Keratinocyte (primary cell): ENCODE results near the gene FSIP2. TPM values are rescaled to one million over a fixed set of nuclear protein-coding genes. Genes with fewer than 3 reads are reported as not detected.

Experiments used
- DNase-seq: peaks from one replicate; pipeline ENCODE4 v3.0.0-alpha.2; 2011; ENCODE audit warnings: low read depth, missing footprints, low spot score
- FAIRE-seq: peaks from 2 replicates; lab custom pipeline; 2011; peaks lifted over from hg19 to GRCh38; lab: Jason Lieb, UNC
- H2AFZ ChIP-seq: 2 replicates; pipeline ENCODE4 v1.6.0; 2012; ENCODE audit warnings: low read length, control low read depth, inconsistent platforms; ENCODE audit not compliant: control insufficient read depth
- H3K27ac ChIP-seq: 2 replicates; pipeline ENCODE4 v1.5.1; 2011; ENCODE audit warnings: low read length; ENCODE audit not compliant: control insufficient read depth, insufficient read depth
- H3K27me3 ChIP-seq: 3 replicates; pipeline ENCODE4 v1.6.0; 2011; ENCODE audit warnings: low read length; ENCODE audit not compliant: control insufficient read depth, insufficient read depth; ENCODE audit errors: extremely low read depth
- H3K36me3 ChIP-seq, 2 experiments: 2 replicates in 1 of 2; 3 replicates in 1 of 2; pipeline ENCODE4 v1.5.1; 2011; ENCODE audit warnings: low read length in 2 of 2, mild to moderate bottlenecking in 1 of 2; ENCODE audit not compliant: control insufficient read depth in 2 of 2, insufficient read depth in 2 of 2; ENCODE audit errors: extremely low read depth in 1 of 2
- H3K4me1 ChIP-seq: 3 replicates; pipeline ENCODE4 v1.5.1; 2011; ENCODE audit warnings: low read length; ENCODE audit not compliant: control insufficient read depth, insufficient read depth; ENCODE audit errors: extremely low read depth
- H3K4me2 ChIP-seq: 3 replicates; pipeline ENCODE4 v1.6.0; 2011; ENCODE audit warnings: low read depth, low read length; ENCODE audit not compliant: control insufficient read depth, insufficient read depth; ENCODE audit errors: extremely low read depth
- H3K4me3 ChIP-seq, 3 experiments: fragments of 200-600 bp in 1 of 3; sonication (generic) in 1 of 3; 2 replicates in 2 of 3; 3 replicates in 1 of 3; pipeline ENCODE4 v1.5.1; 2011 to 2016; ENCODE audit warnings: low read length in 3 of 3, mild to moderate bottlenecking in 3 of 3, control low read depth in 2 of 3, inconsistent platforms in 1 of 3, low read depth in 1 of 3, mixed read lengths in 1 of 3, mixed run types in 1 of 3, moderate library complexity in 1 of 3; ENCODE audit not compliant: control insufficient read depth in 2 of 3, insufficient read depth in 2 of 3; ENCODE audit errors: extremely low read depth in 1 of 3
- H3K79me2 ChIP-seq: 2 replicates; pipeline ENCODE4 v1.6.0; 2012; ENCODE audit warnings: low read length; ENCODE audit not compliant: control insufficient read depth, insufficient read depth
- H3K9ac ChIP-seq: 3 replicates; pipeline ENCODE4 v1.6.0; 2011; ENCODE audit warnings: low read length; ENCODE audit not compliant: control insufficient read depth, insufficient read depth; ENCODE audit errors: extremely low read depth
- H3K9me1 ChIP-seq: 3 replicates; pipeline ENCODE4 v1.6.0; 2011; ENCODE audit warnings: low read length; ENCODE audit not compliant: control insufficient read depth, insufficient read depth; ENCODE audit errors: extremely low read depth
- H3K9me3 ChIP-seq: 2 replicates; pipeline ENCODE4 v1.5.1; 2012; ENCODE audit warnings: low read depth, low read length; ENCODE audit not compliant: control insufficient read depth
- H4K20me1 ChIP-seq: 3 replicates; pipeline ENCODE4 v1.6.0; 2011; ENCODE audit warnings: low read length; ENCODE audit not compliant: control insufficient read depth, insufficient read depth; ENCODE audit errors: extremely low read depth
- CTCF ChIP-seq, 3 experiments: IDR thresholded peaks in 1 of 3; conservative IDR thresholded peaks in 1 of 3; optimal IDR thresholded peaks in 1 of 3; 2 replicates in 2 of 3; 3 replicates in 1 of 3; pipeline versions ENCODE3 to v1.5.1; 2011; ENCODE audit warnings: low read length in 3 of 3, mild to moderate bottlenecking in 3 of 3, moderate library complexity in 2 of 3, control low read depth in 1 of 3, inconsistent platforms in 1 of 3; ENCODE audit not compliant: insufficient read depth in 2 of 3; ENCODE audit errors: extremely low read depth in 1 of 3
- EZH2 ChIP-seq: IDR thresholded peaks from one replicate; pipeline ENCODE4 v1.6.1; 2012; ENCODE audit warnings: inconsistent platforms, mild to moderate bottlenecking, low read length, moderate library complexity
- dilution Hi-C: fragments of 300-500 bp; cut with MboI; formaldehyde crosslinking; loops from one replicate; pipeline ENCODE4 v1.7.0; 2020; ENCODE audit warnings: low sequenced_read_pairs; ENCODE audit not compliant: extremely low pct_ligation_motif_present
- polyA plus RNA-seq, 5 experiments: library from polyadenylated mRNA; depleted of rRNA in 3 of 5; stranded (reverse) in 3 of 5; stranded (forward) in 1 of 5; unstranded in 1 of 5; fragments of >200 nt; gene quantifications; 1 replicate in 1 of 5; 2 replicates in 3 of 5; 3 replicates in 1 of 5; pipeline versions ENCODE4 v1.2.1 to v1.2.3, GENCODE V29; 2011 to 2012; ENCODE audit warnings: missing spikeins in 2 of 5, low read depth in 1 of 5, low replicate concordance in 1 of 5

The FSIP2 gene
- polyA plus RNA-seq, 1 donor (not counting 4 experiments of a cell fraction or from before 2014, with no cell fraction given) = 0.38 TPM

GRCh38 chr2:185780890-185781289 is 42.3 kb downstream of the FSIP2 start:
- no peak overlapping the region for H3K4me3 ChIP-seq
- FAIRE-seq (no peak), DNase-seq (no peak)
- H3K27me3 ChIP-seq = no peaks in the 10 kb centered on the region
- H3K9ac ChIP-seq = no peak overlapping the region
- no peaks in the 10 kb centered on the region for H3K9me1 ChIP-seq
- no peak overlapping the region for H3K27ac ChIP-seq
- H3K79me2 ChIP-seq = no peaks in the 10 kb centered on the region
- dilution Hi-C loops = no loop called here
- H3K4me1 ChIP-seq = no peaks in the 10 kb centered on the region
- no peaks in the 10 kb centered on the region for H3K36me3 ChIP-seq
- no peaks in the 10 kb centered on the region for H4K20me1 ChIP-seq
- TF ChIP-seq EZH2 = no peak
- TF ChIP-seq CTCF (optimal IDR thresholded peaks at IDR 0.05 in 1 of 3, IDR thresholded peaks at IDR 0.05 in 1 of 3, conservative IDR thresholded peaks at IDR 0.05 in 1 of 3; ENCODE audit: extremely low read depth in 1 of 3, insufficient read depth in 2 of 3, low read length in 3 of 3) = no peak
- H3K9me3 ChIP-seq = no peaks in the 10 kb centered on the region
- H2AFZ ChIP-seq = no peak overlapping the region
- H3K4me2 ChIP-seq = no peak overlapping the region

DNA sequence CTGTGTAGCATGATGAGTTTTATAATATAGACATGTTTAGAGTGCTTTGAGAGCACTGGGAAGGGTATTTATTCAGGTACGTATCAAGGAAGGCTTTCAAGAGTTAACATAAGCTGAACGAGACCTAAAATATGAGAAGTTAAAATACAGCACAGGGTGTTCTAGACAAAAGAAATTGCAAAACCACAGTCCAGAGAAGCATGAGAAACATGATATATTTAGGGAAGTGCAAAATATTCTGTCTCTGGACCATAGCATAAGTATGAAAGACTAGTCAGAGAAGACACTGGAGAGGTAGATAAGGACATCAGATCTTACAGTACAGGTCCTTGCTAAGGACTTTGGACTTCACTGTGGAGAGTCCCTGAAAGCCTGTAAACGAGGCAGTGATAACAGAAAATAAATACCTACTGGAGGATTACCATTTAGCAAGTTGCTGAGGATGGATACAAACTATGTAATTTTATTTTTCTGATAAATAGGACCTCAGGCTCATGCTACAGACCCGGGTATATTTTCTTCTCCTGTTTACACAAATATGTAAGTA is 43.7 kb downstream of the FSIP2 start:
- no peaks in the 10 kb centered on the region for H3K9me3 ChIP-seq
- H3K4me3 ChIP-seq = no peak overlapping the region
- FAIRE-seq (no peak), DNase-seq (no peak)
- no peak overlapping the region for H2AFZ ChIP-seq
- no peaks in the 10 kb centered on the region for H3K4me1 ChIP-seq
- no peak overlapping the region for H3K9ac ChIP-seq
- no peak for TF ChIP-seq CTCF (optimal IDR thresholded peaks at IDR 0.05 in 1 of 3, IDR thresholded peaks at IDR 0.05 in 1 of 3, conservative IDR thresholded peaks at IDR 0.05 in 1 of 3; ENCODE audit: extremely low read depth in 1 of 3, insufficient read depth in 2 of 3, low read length in 3 of 3)
- no peak for TF ChIP-seq EZH2
- H3K27me3 ChIP-seq = no peaks in the 10 kb centered on the region
- no peaks in the 10 kb centered on the region for H3K9me1 ChIP-seq
- H3K36me3 ChIP-seq = no peaks in the 10 kb centered on the region
- no peaks in the 10 kb centered on the region for H4K20me1 ChIP-seq
- no peaks in the 10 kb centered on the region for H3K79me2 ChIP-seq
- no peak overlapping the region for H3K27ac ChIP-seq
- dilution Hi-C loops = no loop called here
- no peak overlapping the region for H3K4me2 ChIP-seq
